C4-2B (cell line): ENCODE measurements around the gene CEP128.

Experiments
- H3K27ac ChIP-seq: fragments of 450-650 bp; 2 replicates; pipeline ENCODE4 v1.5.1; 2017
- ZFX ChIP-seq: fragments of 450-650 bp; IDR thresholded peaks from 2 replicates; pipeline ENCODE4 v1.6.1; 2017
- TF ChIP-seq, protein P1 (sequence below): fragments of 450-650 bp; conservative IDR thresholded peaks from 2 replicates; pipeline ENCODE4 v1.5.1; 2017; ENCODE audit warnings: mild to moderate bottlenecking

CEP128 gene

DNA sequence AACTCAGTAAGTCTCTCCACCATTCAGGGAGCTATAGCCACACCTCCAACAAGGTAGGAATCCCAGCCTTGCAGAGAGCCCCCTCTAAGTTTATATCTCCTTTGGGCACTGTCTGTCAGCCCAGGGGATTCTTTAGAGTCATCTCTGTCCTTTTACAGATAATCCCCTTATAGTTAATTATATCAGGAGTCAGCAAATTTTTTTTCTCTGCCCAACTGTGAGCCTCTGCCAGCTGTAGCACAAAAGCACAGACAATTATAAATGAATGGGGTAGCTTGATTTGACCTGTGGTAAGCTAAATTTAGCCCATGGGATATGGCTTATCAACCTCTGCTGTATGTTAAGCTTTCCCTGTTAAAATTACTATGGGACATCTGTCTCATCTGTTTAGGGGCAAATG, 8.3 kb downstream of the CEP128 start:
- TF ChIP-seq, protein P1, sequence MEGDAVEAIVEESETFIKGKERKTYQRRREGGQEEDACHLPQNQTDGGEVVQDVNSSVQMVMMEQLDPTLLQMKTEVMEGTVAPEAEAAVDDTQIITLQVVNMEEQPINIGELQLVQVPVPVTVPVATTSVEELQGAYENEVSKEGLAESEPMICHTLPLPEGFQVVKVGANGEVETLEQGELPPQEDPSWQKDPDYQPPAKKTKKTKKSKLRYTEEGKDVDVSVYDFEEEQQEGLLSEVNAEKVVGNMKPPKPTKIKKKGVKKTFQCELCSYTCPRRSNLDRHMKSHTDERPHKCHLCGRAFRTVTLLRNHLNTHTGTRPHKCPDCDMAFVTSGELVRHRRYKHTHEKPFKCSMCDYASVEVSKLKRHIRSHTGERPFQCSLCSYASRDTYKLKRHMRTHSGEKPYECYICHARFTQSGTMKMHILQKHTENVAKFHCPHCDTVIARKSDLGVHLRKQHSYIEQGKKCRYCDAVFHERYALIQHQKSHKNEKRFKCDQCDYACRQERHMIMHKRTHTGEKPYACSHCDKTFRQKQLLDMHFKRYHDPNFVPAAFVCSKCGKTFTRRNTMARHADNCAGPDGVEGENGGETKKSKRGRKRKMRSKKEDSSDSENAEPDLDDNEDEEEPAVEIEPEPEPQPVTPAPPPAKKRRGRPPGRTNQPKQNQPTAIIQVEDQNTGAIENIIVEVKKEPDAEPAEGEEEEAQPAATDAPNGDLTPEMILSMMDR = no peak
- TF ChIP-seq ZFX = no peak
- H3K27ac ChIP-seq = no peak overlapping the region

- H3K27ac ChIP-seq = no peak overlapping the region
- TF ChIP-seq, protein P1 = no peak
Observed at GRCh38 chr14:80930836-80931389, 10.6 kb downstream of the CEP128 start.

GRCh38 chr14:80930095-80930494, 11.4 kb downstream of the CEP128 start:
- TF ChIP-seq, protein P1 = no peak
- no peak for TF ChIP-seq ZFX
- no peak overlapping the region for H3K27ac ChIP-seq

- TF ChIP-seq, protein P1 = no peak; the same call in 1 of the 2 replicates
- TF ChIP-seq ZFX = no peak
- no peak overlapping the region for H3K27ac ChIP-seq
Observed at GRCh38 chr14:80927083-80927989, 14.2 kb downstream of the CEP128 start.

DNA sequence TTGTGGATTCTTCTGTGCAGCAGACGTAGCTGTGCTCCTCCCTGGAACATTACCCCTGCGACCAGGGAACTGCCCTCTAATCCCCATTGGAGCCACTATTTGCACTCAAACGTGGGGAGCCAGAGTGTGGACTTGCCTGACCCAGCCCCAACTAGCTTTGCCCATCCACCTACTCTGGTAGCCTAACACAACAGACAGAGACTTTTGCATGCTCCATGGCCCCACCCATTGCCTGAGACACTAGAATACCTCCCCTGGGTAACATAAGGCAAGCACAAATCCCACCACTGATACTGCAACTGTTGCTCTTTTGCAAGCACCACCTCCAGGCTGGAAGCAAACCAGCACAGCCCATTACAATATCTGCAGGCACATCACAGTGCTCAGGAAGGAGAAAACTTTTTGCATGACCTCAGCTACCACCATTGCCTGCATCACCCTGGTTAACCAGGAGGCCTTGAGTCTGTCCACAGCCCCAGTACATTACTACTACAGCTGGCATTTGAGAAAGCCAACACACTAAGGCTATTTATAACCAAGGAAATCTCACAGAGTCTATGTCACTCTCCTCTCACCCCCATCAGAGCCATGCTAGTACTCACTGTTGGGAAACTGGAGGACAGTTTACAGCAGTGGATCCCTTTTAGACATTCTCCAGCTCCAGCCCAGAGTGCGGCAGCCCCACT, 15.0 kb downstream of the CEP128 start:
- no peak for TF ChIP-seq ZFX
- TF ChIP-seq, protein P1 = no peak

DNA sequence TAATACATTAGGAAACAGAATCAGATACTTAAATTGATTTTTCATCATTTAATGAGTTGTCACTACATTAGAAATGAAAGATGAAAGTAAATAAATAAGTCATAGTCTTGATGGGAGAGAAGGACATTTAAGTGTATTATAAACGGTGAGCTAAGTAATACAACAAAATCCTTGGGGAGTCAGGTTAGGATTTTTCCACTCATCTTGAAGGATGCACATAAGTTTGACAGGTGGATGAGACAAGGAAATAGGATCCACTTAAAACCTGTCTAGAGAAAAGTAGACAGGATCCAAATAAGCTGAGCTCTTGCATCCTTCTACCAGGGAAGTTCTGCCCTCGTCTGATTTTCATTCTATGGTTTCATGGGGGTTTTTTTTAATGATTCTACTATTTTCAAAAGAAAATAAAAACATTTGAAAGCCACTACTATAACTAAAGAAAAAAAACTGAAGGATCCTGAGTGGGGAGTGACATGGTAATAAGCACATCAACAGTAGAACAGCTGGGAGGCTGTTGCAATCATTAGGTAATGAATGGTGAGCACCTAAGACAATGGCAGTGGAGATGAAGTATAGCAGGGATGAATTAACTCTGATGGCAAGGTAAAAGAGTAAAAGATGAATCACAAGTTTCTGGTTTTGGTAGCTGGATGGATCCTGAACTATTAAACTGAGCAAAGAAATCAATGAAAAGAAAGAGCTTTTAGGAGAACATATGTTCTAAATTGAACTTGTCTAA, 17.0 kb downstream of the CEP128 start:
- no peak for TF ChIP-seq ZFX
- no peak overlapping the region for H3K27ac ChIP-seq

More for the DNA sequence above, 15.0 kb downstream of the CEP128 start:
- no peak overlapping the region for H3K27ac ChIP-seq

DNA sequence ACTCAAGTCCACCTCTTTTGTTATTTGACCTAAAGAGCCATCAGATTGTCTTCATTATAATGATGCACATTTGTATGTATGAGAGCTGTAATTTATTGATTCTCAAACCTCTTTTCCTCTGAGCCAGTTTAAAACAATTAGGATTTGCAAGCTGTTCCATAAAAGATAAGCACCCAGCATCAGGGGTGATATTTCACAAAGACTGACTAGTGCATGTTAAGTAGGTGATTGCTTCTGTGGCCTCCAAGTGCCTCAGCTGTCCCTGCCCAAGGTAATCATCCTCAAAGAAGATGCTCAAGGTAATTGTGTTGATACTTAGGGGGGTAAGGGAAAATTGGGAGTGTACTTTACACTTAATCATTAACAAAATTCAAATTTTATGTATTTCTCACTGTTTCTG, 18.2 kb downstream of the CEP128 start:
- TF ChIP-seq ZFX = no peak
- TF ChIP-seq, protein P1 = no peak
- H3K27ac ChIP-seq = no peak overlapping the region
